Thoracic aorta (tissue), 2 donors: ENCODE measurements around the gene ZNF503. TPM values are rescaled to one million over a fixed set of nuclear protein-coding genes. Genes with fewer than 3 reads are reported as not detected.
"Not testable (repeated sequence)": the region's sequence is repeated elsewhere in the genome, so short reads cannot be mapped to it uniquely, and the experiment has no call there.

Source experiments
- ATAC-seq: fragments of 150-250 bp; one replicate; pipeline ENCODE4 v1.8.0; 2017; ENCODE audit warnings: low read depth; ENCODE audit not compliant: insufficient number of reproducible peaks, low FRiP score
- DNase-seq: peaks from one replicate; pipeline ENCODE4 v3.0.0-alpha.2; 2020; ENCODE audit warnings: low spot score
- H3K27ac ChIP-seq, 2 donors: fragments of 200-600 bp; sonication (generic); 1 replicate in 1 of 2; 2 replicates in 1 of 2; pipeline ENCODE4 v1.5.1; 2016; ENCODE audit warnings: mild to moderate bottlenecking in 2 of 2, moderate library complexity in 2 of 2
- H3K27me3 ChIP-seq: fragments of 200-600 bp; sonication (generic); replicated peaks from 2 replicates; pipeline ENCODE4 v1.6.0; 2016; ENCODE audit warnings: mild to moderate bottlenecking; ENCODE audit not compliant: insufficient read depth
- H3K36me3 ChIP-seq: fragments of 200-600 bp; sonication (generic); one replicate; pipeline ENCODE4 v1.5.1; 2016
- H3K4me1 ChIP-seq, 2 donors: fragments of 200-600 bp; sonication (generic); 1 replicate in 1 of 2; 2 replicates in 1 of 2; pipeline versions ENCODE4 v1.5.1 to v1.6.0; 2016; ENCODE audit warnings: low read depth in 2 of 2, mild to moderate bottlenecking in 1 of 2; ENCODE audit not compliant: control insufficient read depth in 1 of 2
- H3K4me3 ChIP-seq: fragments of 200-600 bp; sonication (generic); 2 replicates; pipeline ENCODE4 v1.5.1; 2016; ENCODE audit warnings: mild to moderate bottlenecking
- H3K9me3 ChIP-seq: fragments of 200-600 bp; sonication (generic); 2 replicates; pipeline ENCODE4 v1.5.1; 2016
- CTCF ChIP-seq: fragments of 200-600 bp; sonication (generic); IDR thresholded peaks from one replicate; pipeline ENCODE4 v1.5.1; 2019; ENCODE audit warnings: antibody characterized with exemption
- total RNA-seq, 2 donors: library from RNA; depleted of rRNA; stranded (reverse); fragments of >200 nt; gene quantifications; one replicate each; pipeline versions ENCODE4 v1.1.0 to v1.2.3, GENCODE V29; 2016

Gene ZNF503
- total RNA-seq, 2 donors from 2014 or later: 28.8 to 42.3 TPM

- no peaks in the 10 kb centered on the region for H3K27me3 ChIP-seq
- no peaks in the 10 kb centered on the region for H3K36me3 ChIP-seq
- no peak for TF ChIP-seq CTCF
- ATAC-seq (no peak), DNase-seq (no peak)
- H3K4me3 ChIP-seq: no peak overlapping the region
- no peaks in the 10 kb centered on the region for H3K9me3 ChIP-seq
- H3K27ac ChIP-seq: no peak overlapping the region
- H3K4me1 ChIP-seq: no peaks in the 10 kb centered on the region
Measured at GRCh38 chr10:75375838-75376237, 25.7 kb downstream of the ZNF503 start.

- DNase-seq (no peak), ATAC-seq (no peak)
- no peaks in the 10 kb centered on the region for H3K27me3 ChIP-seq
- no peaks in the 10 kb centered on the region for H3K9me3 ChIP-seq
- H3K27ac ChIP-seq: no peak overlapping the region
- H3K4me3 ChIP-seq: no peak overlapping the region
- no peak for TF ChIP-seq CTCF
- no peaks in the 10 kb centered on the region for H3K4me1 ChIP-seq
- H3K36me3 ChIP-seq: no peaks in the 10 kb centered on the region
Measured at GRCh38 chr10:75371010-75371409, 30.6 kb downstream of the ZNF503 start.

- not testable (repeated sequence) for H3K9me3 ChIP-seq, H3K27me3 ChIP-seq, H3K4me1 ChIP-seq, DNase-seq, H3K36me3 ChIP-seq, H3K27ac ChIP-seq, H3K4me3 ChIP-seq, ATAC-seq
Measured at GRCh38 chr10:75369838-75370237, 31.7 kb downstream of the ZNF503 start.

GRCh38 chr10:75367901-75368300 lies 33.7 kb downstream of the ZNF503 start:
- H3K36me3 ChIP-seq: no peaks in the 10 kb centered on the region
- H3K27me3 ChIP-seq: no peaks in the 10 kb centered on the region
- H3K9me3 ChIP-seq: no peaks in the 10 kb centered on the region
- ATAC-seq (no peak), DNase-seq (no peak)
- H3K4me1 ChIP-seq: no peaks in the 10 kb centered on the region
- no peak overlapping the region for H3K27ac ChIP-seq
- H3K4me3 ChIP-seq: no peak overlapping the region
- TF ChIP-seq CTCF: no peak

- no peak for TF ChIP-seq CTCF
- no peaks in the 10 kb centered on the region for H3K36me3 ChIP-seq
- H3K4me3 ChIP-seq: no peak overlapping the region
- no peak for DNase-seq
- no peak for ATAC-seq
- no peaks in the 10 kb centered on the region for H3K27me3 ChIP-seq
- no peaks in the 10 kb centered on the region for H3K9me3 ChIP-seq
- H3K4me1 ChIP-seq: no peaks in the 10 kb centered on the region
- H3K27ac ChIP-seq: no peak overlapping the region
Measured at GRCh38 chr10:75367021-75367487, 34.5 kb downstream of the ZNF503 start.

- no peak overlapping the region for H3K4me3 ChIP-seq
- H3K27ac ChIP-seq: no peak overlapping the region
- no peak for TF ChIP-seq CTCF
- ATAC-seq: no peak
- no peak for DNase-seq
- H3K27me3 ChIP-seq: no peaks in the 10 kb centered on the region
- H3K36me3 ChIP-seq: no peaks in the 10 kb centered on the region
- no peaks in the 10 kb centered on the region for H3K9me3 ChIP-seq
- peaks cover 0 to 3% of the 10 kb centered on the region in 2 donors for H3K4me1 ChIP-seq
Measured at GRCh38 chr10:75363431-75363830, 38.1 kb downstream of the ZNF503 start.

- H3K4me1 ChIP-seq, H3K27ac ChIP-seq, H3K27me3 ChIP-seq, H3K4me3 ChIP-seq, H3K36me3 ChIP-seq, ATAC-seq, DNase-seq, H3K9me3 ChIP-seq: not testable (repeated sequence)
Measured at GRCh38 chr10:75359876-75360275, 41.7 kb downstream of the ZNF503 start.
